GOT3 (cell line): Measurements from ENCODE around the gene SOX6.

Source experiments
- DNase-seq: peaks from one replicate; lab custom pipeline; 2025; ENCODE audit warnings: mixed read lengths; lab: John Stamatoyannopoulos, UW

The SOX6 gene

GRCh38 chr11:15963266-15963665, 393.1 kb downstream of the SOX6 start:
- DNase-seq: no peak

DNA sequence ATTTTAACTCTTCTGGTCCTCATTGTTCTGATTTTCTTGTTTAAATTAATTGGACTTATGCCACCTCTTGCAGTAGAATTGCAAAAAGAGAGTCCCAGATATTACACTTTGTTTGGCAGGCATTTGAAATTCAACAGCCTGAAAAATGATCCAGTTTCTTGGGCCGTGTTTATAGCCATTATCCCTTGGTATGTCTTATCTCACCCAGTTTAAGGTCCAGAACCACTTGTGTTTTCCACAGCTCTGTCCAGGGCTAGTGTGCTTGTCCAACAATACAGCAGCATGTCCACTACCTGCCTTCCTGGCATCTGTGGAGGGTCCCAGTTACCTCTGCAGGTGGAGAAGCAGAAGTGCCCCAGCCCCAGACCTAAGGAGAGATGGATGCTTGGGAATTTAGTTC, 397.4 kb downstream of the SOX6 start:
- DNase-seq: no peak

DNA sequence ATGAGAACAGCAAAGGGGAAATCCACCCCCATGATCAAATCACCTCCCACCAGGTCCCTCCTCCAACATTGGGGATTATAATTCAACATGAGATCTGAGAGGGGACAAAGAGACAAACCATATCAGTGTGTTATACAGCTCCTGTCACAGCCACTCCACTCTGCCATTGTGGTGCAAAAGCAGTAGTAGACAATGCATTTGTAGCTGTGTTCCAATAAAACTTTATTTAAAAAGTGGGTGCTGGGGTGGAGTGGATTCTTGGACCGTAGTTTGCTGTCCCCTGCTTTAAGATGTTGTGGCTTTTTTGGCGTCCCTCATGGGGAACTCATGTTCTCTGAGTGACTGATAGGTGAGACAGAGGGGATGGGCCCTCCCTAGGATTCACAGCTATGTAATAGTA, 399.1 kb downstream of the SOX6 start:
- DNase-seq: no peak

- no peak for DNase-seq
These were observed 400.0 kb downstream of the SOX6 start for GRCh38 chr11:15956302-15956701.

DNA sequence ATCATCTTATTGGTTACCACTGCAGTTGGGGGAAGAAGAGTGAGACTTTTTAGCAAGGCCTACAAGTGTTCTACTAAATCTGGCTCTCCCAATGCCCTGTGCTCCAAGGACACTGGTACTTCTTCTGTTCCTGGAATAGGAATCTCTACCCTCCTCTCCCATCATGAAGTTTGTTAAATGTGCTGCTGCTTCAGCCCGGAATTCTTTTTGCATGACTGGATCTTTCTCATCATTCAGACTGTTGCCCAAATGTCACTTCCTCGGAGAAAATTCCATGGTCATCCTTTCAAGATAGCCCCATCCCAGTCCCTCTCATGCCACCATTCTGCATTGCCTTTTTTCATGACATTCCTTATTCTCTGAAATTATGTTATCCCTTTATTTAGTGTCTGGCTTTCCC, 400.8 kb downstream of the SOX6 start:
- DNase-seq: no peak

DNA sequence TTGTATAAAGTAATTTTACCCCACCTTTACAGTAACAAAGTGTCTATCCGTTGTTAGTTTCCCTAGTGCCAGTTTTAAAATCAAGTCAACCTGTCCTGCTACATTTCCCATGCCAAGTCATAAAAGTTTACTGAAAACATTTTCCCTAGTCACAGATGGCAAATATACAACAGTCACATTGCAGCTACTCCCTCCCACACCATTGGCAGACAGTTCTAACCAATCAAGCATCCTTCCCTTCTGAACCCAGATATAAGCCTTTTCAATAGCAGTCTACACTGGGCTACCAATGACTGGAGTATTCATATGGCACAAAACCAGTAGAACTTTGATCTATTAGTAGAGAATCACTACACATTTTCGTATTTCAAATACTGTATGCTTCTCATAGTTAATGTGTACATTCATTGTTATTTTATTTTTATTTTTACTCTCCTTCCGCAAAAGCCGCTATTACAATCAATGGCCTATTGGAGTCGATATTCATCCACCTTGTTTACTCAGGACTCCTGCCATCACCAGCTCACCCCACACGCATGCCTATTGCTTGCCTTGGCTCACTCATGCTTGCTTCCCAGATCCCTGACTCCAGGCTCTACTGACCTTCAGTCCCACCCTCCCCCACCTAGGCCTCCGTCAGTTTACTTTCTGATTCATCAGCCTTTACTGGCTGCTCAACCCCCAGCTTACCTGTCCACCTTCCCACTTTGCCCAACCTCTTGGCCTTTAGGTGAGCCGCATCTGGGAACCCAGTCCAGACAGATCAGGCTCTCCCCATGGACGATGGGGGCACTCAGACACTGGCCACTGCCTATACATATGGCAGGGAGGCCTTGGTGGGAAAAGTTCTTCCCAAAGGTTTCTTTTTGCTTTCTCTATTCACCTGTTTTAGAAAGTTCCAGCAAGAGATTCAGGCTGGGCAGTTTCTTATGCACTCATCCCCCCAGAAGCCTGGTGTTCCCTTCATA, 408.4 kb downstream of the SOX6 start:
- DNase-seq: no peak

DNA sequence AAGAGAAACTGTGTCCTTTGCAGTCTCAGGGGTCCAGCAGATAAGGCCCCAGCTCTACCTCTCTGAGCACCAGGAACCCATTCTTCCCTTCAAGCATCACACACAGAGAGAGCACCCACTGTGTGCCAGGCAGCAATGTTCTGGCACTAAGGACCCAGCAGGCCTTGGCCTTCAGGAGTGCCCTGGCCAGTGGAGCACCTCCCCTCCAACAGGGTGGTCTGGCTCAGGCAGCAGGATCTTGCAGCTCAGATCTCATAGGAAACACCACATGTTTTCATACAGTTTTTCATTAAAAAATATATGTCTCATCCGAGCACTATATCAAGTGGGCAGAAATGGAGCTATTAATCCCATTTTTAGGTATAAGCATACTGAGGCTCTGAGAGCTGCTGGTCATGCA, 410.6 kb downstream of the SOX6 start:
- DNase-seq: no peak

- DNase-seq: no peak
These were observed 411.9 kb downstream of the SOX6 start for GRCh38 chr11:15944460-15944859.

DNA sequence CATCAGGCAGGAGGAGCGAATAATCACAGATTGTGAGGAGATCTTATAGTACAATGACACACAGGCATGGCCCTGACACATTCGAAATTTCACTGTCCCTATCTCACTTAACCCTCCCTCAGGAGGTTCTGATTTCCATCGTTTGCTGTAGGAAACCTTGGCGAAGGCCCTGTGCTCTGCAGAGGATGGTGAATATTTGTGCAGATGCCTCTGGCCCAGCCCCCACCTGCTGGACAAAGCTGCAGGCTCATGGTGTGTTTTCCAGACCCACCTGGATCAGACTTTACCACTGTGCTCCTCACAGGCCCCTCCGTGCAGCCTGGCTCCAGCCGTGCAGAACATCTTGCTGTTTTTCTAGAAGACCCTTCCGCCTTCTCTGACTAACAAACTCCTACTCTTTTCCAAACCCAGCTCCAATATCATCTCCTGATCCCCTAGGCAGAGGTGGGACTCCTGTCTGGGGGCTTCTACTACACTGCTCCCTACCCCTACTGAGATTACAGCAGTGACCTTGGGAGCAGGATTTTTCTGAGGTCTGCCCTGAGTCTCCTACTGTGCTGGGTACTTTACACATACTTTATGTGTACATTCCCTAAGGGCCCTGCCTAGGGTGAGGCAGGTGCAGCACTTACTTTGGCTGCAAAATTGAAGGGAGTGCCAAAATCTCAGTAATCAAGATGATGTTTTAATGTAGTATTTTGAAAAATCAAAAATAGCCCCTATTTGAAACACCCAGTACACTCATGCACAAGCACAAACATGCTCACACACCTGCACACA, 412.7 kb downstream of the SOX6 start:
- DNase-seq: no peak

DNA sequence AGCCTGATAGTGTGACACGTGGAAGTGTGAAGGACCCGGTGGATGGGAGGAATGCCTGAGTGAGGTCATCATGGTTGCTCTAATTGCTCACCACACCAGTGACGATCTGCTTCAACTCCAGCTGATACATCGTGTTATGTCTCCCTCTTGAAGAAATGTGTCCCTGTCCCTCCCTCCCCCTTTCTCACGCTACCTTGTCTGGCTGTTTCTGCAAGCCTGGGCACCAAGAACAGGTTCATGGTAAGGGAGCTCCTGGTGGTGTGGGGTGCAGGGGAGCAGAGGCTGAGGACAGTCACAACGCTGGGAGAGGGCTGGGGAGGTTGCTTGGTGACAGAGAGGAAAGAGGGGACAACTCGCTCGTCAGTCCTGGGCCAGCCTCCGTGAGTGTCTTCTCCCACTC, 413.4 kb downstream of the SOX6 start:
- no peak for DNase-seq

DNA sequence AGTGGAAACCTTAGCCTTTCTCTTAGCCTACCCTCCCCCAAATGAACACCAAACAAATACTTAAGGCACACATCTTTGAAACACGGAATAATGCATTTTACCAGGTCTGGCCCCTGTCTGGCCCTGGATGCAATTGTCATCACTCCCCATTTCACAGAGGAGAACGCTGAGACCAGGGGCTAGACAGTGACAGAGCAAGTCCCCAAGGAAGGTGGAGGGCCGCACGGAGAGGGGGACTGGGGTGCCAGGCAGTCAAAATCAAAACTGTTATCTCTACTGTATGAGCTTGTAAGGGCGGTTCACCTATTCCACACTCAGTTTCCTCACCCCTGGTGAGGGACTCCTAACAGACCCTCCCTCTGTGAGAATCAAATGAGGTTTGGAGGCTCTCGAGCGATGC, 414.2 kb downstream of the SOX6 start:
- no peak for DNase-seq

DNA sequence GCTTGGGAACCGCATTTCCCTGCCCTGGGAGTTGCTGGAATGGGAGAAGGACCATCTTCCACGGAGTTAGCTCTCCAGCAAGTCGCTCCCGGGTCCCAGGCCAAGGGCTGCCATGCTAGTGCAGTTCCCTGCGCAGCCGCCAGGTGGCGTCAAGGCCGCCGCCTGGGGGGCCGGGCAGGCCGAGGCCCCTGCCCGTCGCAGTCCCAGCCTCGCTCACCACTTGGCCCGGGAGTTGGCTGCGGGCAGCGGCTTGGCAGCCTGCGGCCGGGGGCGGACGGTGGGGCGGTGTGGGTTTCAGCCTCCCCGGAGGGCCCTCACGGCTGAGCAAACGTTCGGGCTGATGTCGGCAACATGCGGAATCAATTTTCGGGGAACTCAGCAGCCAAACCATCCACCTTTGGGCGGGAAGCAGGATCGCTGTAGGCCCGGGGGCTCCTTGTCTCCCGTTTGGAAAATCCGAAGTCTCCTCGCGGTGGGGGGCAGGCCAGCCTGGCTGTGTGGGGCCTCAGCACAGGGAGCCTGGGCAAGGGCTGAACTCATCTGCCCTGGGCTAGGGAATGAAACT, 415.1 kb downstream of the SOX6 start:
- DNase-seq: no peak

GRCh38 chr11:15940462-15941205, 415.7 kb downstream of the SOX6 start:
- DNase-seq: no peak

DNA sequence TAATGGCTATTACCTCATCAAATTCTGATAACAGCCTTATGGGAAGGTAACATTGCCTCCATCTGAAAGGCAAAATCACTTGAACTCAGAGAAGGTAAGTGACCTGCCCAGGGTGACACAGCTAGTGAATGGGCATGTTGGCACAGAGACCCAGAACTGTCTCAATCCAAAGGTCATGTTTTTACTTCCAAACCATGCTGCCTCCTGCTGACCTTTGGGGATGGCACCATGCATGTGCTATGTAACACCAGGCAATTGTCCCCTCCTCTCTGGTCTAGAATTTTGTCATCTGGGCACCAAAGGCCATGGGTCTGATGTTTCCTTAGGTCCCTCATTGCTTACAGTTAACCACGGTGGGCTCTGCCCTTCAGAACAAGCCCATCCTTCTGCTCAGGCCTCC, 417.4 kb downstream of the SOX6 start:
- DNase-seq: no peak

- no peak for DNase-seq
These were observed 418.2 kb downstream of the SOX6 start for GRCh38 chr11:15938121-15938611.

GRCh38 chr11:15937601-15938120, 418.7 kb downstream of the SOX6 start:
- no peak for DNase-seq

DNA sequence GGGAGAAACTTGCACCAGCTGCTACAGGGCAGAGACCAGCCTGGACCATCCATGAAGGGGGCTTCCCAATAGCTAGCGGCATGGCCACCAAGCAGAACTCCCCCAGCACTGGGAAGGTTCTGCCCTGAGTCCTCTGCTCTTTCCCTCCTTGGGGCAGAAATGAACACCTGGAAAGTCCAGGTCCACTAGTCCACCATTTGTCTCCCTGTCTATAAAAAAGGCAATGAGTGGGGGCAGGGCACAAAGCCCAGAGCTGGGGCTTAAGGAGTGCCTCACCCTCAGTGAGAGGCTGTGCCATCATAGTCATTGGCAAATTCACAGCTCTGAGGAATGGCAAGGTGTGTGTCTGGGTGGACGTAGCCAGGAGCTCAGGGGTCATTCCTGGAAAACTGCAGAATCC, 420.3 kb downstream of the SOX6 start:
- DNase-seq: no peak

DNA sequence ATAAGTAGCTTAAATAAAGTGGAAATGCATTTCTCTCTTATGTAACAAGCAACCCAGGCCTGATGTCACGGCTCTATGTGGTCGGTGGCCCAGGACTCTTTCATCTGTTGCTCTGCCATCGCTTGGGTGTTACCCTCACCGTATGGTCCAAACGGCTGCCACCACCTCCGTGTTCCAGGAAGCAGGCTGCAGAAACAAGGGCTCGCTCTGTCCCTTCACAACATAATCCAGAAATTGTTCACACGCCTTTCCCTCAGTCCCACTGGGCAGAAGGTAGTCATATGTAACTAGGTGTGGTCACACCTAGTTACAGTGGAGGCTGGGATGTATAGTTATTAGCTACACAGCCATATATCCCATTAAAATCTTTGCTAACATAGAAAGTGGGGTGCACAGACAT, 421.0 kb downstream of the SOX6 start:
- no peak for DNase-seq

DNA sequence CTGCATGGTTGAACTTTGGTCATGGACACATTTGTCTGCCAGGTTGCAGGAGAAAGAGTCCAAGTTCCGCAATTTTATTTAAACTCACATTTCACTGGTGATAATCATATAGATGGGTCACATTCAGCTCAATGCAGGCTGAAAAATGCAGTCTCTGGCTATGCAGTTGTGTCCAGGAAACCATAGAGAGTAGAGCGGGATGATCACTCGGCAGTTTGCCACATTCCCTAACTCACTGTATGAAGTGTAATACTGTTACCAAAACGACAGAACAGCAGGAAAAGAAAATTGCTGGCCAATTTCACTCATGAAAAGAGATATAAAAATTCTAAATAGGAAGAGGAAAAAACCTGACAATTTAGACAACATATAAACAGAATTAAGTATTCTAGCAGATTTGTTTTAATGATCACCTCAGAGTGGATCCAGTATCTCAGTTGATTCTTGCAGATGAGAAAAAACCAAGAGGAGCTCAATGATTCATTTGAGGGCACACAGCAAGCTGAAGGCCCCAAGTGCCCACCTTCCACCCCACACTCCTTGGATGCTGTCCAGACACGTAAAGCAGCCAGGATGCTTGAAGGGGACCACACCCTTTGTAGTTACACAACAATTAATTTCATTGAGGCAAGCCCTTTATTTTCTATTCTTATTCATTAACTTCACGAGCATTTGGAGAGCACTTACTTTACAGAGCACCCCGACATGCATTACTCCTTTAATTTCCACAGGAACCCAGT, 422.3 kb downstream of the SOX6 start:
- no peak for DNase-seq

- no peak for DNase-seq
These were observed 423.9 kb downstream of the SOX6 start for GRCh38 chr11:15932417-15932816.

DNA sequence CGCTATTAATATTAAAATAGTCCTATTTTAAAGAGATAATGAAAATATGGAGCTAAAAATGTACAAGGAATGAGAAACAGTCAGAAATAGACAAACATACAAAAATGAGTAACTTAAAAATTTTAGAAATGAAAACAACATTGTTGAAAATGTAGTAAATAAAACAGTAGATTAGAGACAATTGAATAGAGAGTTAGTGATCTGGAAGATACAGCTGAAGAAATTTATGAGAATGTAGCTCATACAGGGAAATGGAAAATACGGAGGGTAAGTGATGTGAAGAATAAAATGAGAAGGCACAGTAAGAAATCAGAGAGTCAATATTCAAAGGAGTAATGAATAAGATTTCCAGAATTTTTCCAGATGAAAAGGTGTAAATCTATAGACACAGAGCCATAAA, 424.8 kb downstream of the SOX6 start:
- DNase-seq: no peak
